ENCODE measurements around the gene TM4SF18.
A peak's percentile ranks its signal among the peaks of the same experiment; 100 is the strongest.

TM4SF18 gene

DNA sequence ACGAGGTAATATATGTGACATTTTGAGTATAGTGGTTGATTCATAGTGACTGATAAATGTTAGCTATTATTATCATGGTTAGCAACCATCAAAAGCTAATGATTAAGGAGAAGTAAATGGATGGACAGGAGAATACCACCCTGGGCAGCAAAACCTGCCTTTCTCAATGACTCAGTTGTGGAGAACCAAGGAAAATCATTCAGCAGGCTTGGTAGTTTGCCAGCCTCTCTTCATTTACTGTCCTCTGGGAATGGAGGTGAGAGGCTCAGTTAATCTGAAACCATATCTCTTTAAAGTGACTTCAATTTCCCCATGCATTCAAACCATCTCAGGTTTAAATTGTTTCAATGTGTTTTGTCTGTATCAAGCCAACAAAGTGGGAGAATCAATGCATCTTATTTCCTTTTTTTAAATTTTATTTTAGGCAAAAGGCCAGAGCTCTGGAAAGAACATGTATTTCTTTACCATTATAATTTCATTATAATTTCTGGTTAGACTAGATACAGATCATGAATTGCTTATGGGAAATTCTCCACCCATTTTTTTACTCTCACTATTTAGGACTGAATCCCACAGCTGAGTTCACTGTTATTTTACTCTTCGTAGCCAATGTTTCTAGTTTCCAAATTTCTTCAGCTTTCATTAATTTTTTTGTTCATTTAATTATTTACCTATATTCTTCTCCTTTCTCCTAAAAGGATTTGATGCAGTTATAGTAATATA lies 2.7 kb downstream of the TM4SF18 start:
- DNase-seq (ENCODE audit: low read depth) = no peak

DNA sequence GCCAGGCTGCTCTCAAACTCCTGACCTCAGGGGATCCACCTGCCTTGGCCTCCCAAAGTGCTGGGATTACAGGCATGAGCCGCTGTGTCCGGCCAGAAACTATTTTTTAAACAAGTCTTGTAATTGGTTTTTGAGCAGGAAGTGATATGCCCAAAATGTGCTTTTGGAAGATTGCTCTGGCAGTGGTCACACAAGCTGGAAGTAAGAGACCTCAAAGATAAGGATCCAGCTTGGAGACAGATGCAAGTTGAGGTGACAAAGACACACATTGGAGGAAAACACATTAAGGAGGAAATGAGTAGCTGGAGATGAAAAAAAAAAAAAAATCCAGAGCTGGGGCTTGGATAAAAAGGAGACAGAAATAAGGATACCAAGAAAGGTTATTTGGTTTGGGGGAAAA lies 6.3 kb downstream of the TM4SF18 start:
- peak; percentile 15 for DNase-seq (ENCODE audit: low read depth)

DNA sequence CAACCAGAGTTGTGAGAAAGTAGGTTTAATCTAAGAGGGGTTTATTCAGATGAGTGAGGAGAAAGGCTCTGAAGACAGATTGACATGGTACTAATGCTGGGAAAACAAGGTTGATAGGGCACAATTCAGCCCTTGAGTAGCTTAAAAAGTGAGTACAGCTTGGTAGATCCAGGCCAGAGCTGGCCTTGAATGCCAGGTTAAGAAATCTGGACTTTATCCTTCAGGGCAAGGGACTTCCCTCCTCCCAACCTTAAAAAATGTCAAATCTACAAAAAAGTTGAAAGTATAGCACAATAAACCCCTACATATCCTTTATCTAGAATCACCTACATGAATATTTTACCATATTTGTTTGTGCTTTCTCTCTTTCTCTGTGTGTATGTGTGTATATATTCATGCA lies 7.9 kb downstream of the TM4SF18 start:
- no peak for DNase-seq (ENCODE audit: low read depth)

DNA sequence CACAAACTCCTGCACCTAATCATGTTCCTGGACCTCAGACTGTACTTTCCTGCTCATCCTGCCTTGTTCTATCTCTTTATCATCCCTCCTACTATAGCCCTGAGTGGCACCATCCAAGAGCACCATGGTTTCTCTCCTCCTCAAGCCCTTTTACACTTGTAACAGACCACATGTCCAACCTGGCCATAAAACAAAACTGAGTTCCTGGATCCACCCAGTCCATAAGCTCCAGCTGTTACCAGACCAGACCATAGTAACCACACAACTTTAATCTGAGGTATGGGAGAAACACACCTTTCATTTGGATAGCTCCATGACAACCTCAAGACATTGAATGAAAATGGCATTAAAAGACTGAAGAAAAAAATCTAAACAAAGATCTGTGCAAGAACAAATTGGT lies 9.1 kb downstream of the TM4SF18 start:
- DNase-seq (ENCODE audit: low read depth) = no peak

DNA sequence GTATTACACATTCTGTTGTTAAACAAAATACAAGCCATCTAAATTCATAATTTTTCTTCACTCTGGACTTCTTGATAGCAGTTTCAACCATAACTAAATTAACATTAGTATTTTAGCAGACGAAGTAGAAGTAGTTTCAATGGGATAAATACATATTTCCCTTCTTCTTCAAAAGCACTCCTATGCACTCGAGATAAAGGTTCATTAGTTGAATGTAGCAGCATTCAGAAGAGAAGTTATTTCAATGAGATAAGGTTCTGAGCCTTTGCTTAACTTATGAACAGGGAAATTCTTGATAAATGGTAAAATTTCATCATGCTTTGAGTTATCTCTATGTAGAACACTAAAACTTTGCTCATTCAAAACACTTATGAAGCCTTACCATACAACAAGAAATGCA lies 11.8 kb downstream of the TM4SF18 start:
- DNase-seq (ENCODE audit: low read depth) = no peak

DNA sequence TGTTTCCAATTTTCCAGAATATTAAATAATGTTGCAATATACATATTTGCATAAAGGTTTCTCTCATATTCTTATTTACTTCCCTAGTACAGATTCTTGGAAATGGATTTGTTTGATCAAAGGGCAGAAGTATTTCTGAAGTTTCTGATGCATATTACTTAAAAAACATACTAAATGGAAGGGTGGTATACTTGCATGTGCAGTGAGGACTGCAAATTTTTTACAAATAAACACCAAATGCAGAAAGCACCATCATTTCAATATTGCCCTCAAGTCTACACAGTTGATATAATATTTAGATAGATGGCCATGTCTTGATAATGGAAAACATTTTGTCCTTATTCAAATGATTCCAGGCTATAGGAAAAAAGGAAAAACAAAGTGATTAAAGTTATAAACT lies 12.3 kb downstream of the TM4SF18 start:
- no peak for DNase-seq (ENCODE audit: low read depth)

DNA sequence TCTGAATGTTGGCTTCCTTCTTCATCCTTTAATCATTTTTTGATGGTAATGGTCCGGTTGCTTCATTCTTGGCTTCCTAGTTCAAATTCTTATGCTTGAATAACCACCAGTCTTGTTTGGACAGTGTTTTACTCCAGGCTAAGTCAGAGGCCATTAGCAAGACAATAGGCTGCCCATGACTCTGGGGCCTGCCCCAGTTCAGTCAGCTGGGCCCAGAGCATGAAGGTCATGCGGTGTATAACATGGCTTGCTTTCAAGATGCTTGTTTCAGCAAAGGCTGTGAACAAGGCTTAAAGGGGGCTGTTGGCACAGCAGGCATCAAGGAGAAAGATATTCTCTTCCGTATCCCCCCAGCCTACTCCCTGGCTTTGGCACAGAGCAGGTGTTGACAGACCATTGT lies 13.7 kb downstream of the TM4SF18 start:
- no peak for DNase-seq (ENCODE audit: low read depth)

DNA sequence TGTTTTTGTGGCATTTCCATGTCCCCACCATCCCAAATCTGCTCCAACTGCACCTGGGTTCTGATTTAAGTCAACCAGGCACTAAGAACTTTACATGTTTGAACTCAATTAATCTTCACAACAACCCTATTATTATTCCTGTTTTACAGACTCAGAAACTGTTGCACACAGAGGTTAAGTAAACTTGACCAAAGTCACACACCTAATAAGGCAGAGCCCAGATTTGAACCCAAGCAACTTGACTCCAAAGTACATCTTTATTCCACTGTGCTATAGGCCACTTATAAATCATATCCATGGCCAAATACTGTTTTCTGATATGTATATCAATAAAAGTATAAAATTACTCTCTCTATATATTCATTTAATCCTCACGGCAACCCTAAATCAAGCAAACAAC lies 16.4 kb downstream of the TM4SF18 start:
- no peak for DNase-seq (ENCODE audit: low read depth)

DNA sequence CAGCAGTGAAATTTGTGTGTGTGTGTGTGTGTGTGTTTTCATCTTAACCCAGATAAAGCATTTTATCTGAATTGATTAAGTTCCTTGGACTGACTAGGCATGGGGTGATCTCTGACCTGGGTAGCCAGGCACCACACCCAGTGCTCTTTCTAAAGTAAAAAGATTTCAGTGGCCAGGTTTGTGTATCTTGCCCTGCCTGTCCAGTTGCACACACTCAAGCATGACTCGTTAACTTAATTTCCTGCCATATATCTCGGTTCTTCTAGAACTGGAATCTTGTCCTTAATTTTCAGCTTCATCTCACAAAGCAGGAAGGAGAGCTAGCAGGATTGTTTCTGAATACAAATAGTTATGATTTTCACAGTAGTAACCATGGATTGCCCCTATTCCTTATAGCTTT lies 17.0 kb downstream of the TM4SF18 start:
- DNase-seq (ENCODE audit: low read depth) = no peak

DNA sequence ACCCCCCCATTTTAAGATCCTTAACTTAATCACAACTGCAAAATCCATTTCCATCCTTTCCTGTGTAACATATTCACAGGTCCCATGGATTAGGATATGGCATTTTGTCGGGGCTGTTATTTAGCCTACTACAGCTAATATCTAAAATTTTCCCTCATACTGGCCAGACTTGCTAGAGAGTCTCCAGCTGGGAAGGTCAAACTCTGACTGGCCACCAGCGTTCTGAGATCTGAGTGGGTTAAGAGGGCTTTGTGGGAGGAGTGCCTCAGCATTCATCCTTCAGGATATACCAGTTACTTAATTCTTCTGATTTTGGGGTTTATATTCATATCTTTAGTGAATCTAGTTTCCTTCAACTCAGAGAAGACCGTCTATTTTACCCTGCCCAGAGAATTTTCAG lies 17.7 kb downstream of the TM4SF18 start:
- no peak for DNase-seq (ENCODE audit: low read depth)

DNA sequence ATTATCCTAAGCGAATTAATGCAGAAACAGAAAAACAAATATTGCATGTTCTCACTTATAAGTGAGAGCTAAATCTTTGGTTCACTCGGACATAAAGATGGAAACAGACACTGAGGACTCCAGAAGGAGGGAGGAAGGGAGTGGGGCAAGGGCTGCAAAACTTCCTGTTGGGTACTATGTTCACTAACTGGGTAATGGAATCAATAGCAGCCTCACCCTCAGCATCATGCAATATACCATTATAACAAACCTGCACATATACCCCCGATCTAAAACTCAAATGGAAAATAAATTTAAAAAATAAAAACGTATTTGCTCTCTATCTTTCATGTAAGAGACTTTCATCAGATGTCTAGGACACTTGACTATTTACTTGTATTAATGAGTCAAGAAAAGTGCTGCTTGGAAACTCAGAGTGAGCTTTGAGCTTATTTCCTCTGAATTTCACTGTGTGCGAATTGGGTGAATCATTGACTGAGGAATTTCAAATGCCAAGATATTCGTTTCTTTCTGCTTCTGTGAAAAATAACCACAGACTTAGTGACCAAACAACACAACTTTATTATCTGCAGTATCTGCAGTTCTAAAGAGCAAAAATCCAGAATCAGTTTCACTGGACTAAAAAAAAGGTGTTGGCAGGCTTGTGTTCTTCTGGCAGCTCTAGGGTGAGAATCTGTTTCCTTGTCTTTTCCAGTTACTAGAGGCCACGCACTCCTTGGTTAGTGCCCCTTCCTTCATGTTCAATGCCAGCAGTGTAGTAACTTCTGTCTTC lies 18.4 kb downstream of the TM4SF18 start:
- no peak for DNase-seq (ENCODE audit: low read depth)

DNA sequence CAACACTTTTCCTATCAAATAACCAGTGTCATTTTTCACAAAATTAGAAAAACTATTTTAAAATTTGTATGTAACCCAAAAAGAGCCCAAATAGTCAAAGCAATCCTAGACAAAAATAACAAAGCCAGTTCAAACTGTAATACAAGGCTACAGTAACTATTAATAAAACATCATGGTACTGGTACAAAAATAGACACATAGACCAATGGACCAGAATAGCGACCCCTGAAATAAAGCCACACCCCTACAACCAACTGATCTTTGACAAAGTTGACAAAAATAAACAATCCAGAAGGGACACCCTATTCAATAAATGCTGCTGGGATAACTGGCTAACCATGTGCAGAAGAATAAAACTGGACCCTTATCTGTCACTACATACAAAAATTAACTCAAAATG lies 19.9 kb downstream of the TM4SF18 start:
- DNase-seq (ENCODE audit: low read depth) = no peak

DNA sequence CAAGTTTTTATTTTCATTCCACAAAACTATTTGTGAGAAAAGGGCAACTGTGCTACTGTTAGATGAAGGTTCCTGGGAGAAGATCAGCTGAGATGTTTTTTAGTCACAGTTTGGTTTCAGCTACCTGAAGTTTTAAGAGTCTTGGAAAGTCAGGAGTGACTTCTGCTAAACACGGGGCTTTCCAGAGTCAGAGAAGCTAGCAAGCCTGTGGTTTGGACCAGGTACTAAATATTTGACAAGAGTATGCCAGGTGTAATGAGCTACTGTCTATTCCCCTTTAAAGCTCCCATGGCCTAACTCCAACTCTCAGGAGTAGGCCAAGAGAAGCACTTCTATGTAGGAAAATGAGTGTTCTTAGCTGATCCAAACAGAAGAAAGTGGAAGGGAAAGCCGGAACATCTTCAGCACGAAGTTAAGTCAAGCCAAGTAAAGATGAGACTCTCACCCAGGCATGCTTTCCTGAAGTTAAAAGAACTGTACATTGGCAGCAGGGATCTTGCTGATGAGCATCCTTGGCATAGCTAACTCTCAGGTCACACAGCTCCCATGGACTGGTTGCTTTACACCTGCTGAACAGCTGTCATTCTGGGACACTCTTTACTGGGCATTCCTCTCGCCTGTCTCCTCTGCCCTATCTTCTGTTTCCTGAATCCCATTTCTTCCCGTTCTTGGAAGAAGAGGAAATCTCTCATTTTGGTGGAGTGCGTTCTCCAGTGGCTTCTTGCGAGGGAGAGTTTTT lies 22.5 kb downstream of the TM4SF18 start:
- DNase-seq (ENCODE audit: low read depth) = no peak

DNA sequence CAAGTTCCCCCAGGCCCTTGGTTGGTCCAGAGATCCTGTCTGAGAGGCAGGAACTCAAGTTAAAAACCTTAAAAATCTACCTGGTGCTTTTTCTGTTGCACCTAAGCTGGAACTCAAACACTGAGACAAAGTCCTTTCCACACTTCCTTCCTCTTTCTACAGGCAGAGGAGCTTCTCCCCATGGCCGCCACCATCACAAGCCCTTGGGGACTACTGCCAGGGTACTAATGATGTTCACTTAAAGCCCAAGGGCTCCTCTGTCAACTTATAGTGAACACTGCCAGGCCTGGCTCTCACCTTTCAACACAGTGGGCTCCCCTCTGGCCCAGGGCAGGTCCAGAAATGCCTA lies 26.0 kb downstream of the TM4SF18 start:
- DNase-seq (ENCODE audit: low read depth) = no peak

DNA sequence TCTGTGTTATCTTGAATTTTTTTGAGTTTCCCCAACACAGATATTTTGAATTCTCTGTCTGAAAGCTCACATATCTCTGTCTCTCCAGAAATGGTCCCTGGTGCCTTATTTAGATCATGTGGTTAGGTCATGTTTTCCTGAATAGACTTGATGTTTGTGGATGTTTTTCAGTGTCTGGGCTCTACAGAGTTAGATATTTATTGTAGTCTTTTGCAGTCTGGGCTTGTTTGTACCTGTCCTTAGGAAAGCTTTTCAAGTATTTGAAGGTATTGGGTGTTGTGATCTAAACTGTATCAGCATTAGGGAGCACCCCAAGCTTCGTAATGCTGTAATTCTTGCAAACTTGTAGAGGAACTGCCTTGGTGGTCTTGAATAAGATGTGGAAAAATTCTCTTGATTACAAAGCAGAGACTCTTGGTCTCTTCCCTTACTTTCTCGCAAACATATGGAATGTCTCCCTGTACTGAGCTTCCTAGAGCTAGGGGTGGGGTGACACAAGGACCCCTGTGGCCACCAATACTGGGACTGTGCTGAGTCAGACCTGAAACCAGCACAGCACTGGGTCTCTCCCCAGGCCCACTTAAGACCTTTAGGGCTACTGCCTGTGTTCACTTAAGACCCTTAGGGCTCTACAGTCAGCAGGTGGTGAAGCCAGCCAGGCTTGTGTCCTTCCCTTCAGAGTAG lies 26.5 kb downstream of the TM4SF18 start:
- DNase-seq (ENCODE audit: low read depth) = no peak

DNA sequence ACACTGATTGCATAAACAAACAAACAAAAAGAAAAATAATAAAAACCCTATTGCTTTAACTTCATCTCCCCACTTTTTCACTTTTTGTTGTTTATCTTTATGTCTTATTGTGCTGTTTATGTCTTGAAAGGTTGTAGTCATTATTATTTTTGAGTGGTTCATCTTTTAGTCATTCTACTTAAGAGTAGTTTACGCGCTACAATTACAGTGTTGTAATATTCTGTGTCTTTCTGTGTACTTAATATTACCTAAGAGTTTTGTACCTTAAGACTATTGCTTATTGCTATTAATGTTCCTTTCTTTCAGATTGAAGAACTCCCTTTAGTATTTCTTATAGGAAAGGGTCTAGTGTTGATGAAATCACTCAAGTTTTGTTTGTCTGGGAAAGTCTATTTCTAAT lies 28.1 kb downstream of the TM4SF18 start:
- DNase-seq (ENCODE audit: low read depth) = no peak

DNA sequence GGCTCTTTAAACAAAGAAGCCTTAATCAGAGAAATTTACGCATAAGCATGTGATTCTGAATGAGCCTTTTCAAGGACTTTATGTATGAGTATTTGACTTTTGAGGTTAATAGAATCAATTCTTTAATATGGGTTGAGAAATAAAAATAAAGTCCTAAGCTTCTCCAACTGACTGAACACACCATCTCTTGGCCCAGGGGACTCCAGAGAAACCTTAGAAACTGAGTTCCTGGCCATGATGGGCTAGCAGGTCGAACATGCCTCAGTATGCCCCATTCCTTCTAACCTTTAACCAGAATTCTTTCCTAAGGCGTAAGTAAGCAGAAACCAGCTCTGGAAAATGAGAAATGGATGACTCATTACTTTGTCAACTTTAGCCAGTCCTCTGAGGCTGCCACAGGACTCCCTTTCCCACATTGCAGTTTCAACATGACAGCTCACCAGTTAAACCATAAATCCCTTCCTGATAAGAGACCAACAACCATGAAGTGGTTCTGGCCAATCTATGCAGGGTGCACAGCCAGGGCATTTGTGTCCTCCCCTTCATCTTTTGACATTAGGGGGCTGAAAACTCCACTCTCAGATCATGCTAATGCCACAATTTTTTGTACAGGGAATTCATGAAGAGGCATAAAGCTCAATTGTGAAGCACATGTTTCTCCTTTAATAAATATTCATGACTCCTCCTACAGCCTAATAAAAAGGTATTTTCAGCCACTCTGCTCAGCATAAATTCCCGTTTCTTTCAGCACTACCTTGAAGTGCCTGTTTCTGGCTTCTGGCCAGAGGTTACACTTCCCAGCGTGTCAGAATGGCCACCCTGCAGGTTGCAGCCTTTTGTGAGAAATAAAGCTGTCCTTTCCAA lies 33.3 kb downstream of the TM4SF18 start:
- peak; percentile 3 for DNase-seq (ENCODE audit: low read depth)

DNA sequence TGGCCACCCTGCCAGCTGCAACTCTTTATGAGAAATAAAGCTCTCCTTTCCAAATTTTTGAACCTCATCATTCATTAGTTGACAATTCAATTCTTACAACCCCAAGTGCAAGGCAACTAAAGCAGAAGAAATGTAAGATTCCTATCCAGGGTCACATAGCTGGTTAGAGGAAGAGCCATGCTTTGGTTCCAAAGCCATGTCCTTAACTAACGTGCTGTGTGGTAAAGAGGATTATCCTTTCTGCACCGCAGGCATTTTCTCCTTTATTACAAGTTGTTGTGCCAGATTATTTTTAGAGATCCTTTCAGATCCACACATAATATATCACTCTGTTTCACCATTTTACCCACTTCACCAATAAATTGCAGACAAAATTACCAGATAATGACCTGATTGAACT lies 36.5 kb downstream of the TM4SF18 start:
- no peak for DNase-seq (ENCODE audit: low read depth)

DNA sequence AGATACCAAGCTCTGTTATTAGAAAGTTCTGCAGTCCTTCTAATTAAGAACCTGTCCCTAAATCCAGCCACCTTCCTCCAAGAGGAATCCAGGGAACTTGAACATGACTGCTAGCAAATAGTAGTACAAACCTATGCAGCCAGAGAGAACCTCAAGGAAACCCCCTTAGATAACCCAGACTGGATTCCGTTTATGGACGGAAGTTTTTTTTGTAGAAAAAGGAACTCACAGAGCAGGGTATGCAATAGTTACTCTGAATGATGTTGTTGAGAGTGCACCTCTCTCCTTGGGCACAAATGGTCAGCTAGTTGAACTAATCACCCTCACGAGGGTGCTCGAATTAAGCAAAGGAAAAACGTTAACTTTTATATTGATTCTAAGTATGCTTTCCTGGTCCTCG lies 40.8 kb downstream of the TM4SF18 start:
- no peak for DNase-seq (ENCODE audit: low read depth)

DNA sequence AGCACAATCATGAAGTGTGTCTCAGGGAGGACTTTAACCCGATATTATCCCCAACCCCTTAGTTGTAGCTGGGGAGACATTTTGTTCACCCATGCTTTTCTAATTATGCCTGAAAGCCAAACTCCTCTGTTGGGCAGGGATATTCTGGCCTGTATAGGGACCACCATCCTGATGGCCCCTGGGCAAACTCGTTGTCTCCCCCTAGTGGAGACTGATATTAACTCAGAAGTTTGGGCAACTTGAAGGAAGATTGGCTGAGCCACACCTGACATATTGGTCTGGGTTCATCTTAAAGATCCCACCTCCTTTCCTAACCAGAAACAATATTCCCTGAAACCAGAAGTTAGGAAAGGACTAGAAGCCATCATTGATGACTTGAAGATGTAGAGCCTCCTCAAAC lies 42.3 kb downstream of the TM4SF18 start:
- DNase-seq (ENCODE audit: low read depth) = peak; percentile 26

DNA sequence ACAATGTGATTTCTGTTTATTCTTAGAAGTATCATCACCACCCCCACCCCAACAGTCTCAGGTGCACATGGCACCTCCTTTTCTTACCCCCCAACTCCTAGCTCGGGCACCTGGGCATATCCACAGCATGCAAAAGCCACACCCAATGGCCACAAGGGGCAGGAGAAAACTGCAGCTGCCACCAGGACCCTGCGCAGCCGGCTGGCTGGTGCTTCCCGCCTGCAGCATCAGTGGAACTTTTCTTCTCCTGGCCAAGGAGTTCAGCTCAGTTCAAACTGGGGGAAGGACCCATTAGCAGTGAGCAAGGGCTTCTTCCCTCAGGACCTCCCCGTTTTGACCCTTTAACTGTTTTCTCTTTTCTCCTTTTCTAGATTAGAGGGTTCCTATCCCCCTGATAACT lies 44.8 kb downstream of the TM4SF18 start:
- no peak for DNase-seq (ENCODE audit: low read depth)

DNA sequence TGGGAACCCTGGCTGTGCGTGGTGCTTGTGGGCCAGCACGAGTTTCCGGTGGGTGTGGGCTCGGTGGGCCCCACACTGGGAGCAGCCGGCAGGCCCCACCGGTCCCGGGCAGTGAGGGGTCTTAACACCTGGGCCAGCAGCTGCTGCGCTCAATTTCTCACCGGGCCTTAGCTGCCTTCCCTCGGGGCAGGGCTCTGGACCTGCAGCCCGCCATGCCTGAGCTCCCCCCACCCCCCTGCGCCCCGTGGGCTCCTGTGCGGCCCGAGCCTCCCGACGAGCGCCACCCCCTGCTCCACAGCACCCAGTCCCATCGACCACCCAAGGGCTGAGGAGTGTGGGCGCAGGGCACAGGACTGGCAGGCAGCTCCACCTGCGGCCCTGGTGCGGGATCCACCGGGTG lies 49.4 kb downstream of the TM4SF18 start:
- no peak for DNase-seq (ENCODE audit: low read depth)

All from CMK (cell line).